HG02885 (cell line): ENCODE results near the gene HOMER2.
A peak's percentile ranks its signal among the peaks of the same experiment; 100 is the strongest.
"Not testable (repeated sequence)": the region's sequence is repeated elsewhere in the genome, so short reads cannot be mapped to it uniquely, and the experiment has no call there.

ENCODE experiments used
- ATAC-seq: cut with Tn5 transposase; IDR thresholded peaks from one replicate; pipeline ENCODE4 v1.9.1; 2021; ENCODE audit warnings: mild to moderate bottlenecking; ENCODE audit not compliant: unreplicated experiment, poor library complexity

Gene HOMER2

DNA sequence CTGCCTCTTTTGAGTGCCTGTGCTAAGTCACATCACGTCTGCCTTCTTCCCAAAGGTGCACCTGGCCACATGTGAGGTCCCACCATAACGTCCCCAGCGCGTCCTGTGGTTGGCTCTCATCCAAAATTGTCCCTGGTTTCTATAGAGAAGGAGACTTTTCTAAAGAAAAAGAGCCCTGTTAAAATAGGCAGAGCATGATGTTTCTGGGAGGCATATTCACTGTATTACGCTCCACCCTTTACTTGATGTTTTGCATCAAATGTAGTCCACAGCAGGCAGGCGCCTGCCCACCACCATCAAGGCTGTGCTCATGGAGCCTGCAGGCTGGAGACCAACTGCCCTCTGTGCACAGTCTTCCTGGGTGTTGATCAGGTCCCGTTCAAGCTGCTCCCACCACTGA lies 106.8 kb downstream of the HOMER2 start:
- ATAC-seq, result no peak

DNA sequence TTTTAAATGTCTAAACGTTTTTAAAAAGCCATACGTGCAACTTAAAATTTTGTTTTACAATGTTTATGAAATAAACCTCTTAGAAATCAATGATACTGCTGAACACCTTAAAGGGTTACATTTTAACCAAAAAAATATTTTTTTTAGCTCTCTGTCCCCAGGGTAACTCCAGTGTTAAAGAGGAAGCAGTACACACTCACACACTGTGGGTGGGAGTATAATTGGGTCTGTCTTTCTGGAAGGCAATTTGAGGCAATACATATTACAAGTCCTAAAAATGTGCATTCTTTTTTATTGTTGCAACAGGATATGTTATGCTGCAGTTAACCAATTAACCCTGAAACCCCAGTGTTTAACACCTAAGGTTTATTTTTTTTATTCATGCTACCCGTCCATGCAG lies 109.0 kb downstream of the HOMER2 start:
- ATAC-seq, result no peak

- no peak for ATAC-seq
These were observed 112.4 kb downstream of the HOMER2 start for GRCh38 chr15:82840166-82840565.

GRCh38 chr15:82839136-82839535 lies 113.4 kb downstream of the HOMER2 start:
- ATAC-seq, result no peak

DNA sequence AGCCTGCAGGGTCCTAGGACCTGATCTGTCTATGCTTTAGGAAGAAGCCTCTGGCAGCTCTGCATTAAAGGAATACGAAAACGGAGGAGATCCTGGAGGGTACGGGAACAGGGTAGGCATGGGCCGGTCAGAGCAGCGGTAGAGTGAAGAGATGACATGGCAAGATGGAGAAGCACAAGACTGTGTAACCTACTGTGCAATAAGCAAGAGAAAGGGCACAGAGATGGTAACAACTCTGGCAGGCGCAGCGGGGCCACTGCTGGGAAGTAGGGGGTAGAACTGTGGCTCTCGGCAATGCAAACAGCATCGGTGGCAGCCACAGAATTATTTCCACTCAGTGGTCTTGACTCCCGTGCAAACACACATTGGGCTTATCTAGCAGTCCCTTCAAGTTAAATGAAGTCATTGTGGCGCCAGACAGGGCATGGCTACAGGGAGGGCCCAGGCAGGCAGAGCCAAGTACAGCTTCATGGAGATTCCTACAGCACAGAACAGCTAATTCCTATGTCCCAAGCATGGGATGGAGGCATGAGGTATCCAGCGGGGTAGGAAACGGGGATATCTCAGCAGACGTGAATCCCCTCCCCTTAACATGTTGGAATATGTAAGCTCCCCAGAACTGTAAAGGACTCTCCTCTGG lies 114.3 kb downstream of the HOMER2 start:
- no peak for ATAC-seq

DNA sequence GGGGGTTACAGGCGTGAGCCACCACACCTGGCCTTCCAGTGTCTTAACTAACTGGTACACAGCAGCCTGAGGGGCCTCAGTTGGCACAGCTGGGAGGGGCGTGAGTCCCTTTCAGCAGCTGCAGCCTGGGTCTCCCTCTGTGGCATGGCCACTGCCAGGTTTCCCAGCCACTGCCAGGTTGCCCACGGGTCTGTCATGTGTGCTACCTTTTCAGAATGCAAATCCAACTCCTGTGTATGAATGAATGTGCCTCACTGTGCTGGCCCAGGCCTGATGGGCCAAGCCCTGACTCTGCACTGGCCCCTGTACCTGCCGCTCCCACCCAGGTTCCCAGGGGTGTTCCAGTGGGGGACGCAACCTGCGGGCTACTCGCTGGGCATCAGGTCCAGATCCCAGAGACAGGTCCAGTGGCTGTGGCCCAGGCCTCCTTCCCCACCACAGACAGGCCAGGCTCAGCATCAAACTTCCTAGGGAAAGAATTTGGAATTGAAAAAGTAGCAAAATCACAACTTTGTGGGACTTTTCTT lies 117.1 kb downstream of the HOMER2 start:
- no peak for ATAC-seq

DNA sequence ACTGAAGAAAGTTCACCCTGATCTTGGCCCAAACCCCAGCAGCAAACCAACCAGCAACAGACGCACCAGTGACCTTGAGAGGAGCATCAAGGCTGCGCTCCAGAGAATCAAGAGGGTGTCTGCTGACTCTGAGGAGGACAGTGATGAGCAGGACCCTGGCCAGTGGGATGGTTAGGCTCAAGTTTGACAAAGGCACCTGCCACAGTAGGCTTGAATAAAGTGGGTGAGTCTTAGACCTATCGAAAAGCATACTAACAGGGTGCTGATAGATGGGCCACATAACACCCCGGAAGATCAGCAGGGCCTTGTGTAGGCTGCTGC lies 119.2 kb downstream of the HOMER2 start:
- ATAC-seq, result no peak

DNA sequence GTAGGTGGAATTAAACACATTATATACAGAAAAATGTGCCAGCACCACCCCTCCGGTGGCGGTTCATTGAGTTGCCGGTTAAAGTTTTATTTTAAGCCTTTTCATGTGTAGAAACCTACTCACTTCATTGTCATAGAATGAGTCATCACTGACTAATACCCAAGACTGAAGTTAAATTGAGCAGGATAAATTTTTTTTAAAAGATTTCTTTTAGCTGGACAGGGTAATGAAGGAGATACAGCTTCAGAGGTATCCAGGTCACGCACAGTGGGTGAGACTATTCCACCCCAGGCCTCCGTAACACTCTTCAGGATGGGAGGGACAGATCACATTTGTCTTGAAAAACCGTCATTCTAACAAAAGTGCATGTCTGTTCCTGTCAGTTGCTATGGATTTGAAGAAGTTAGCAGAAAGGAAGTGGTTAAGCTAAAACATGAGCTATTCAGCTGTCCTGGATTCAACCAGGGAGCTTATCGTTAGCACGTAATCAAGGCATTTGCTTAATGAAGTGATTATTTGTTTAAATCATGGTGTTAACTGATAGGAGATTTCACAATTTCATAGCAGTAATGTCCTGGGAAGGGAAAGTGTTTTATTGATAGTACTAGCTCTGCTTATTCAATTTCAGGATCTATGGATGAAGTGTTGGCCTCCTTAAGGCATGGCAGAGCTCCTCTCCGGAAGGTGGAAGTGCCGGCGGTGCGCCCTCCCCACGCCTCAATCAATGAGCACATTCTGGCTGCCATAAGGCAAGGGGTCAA lies 119.7 kb downstream of the HOMER2 start:
- peak; percentile 78 for ATAC-seq

DNA sequence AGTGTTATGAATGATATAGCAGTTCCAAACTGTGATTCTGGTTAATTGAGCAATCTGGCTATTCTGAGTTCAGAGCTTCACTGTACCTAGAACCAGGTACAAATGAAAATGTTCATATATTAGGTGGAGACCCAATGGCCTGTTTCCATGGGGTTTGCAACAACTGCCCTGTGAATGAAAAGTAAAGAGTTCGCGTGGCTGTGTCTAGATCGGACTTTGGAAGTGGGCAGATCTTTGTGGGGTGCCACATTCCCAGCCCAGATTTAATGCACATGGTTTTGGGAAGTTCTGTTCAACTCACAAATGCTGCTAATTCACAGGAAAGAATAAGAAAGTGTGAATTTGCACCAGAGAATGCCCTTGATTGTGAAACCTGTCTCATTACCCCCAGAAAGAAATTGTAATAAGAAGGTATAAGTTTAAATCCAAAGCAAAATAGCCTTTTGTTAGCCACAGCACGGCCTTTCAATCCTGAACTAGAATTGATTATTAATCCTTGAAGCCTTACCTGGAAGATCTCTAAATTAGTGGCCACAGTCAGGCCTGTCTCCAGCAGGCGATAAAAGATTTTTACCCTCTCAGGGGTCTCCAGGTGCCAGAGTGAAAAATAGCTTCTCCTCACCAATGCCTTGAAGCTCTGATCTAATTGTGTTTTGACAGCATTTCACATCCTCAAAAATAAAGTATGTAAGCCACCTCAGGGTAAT lies 120.5 kb downstream of the HOMER2 start:
- ATAC-seq, result no peak

- no peak for ATAC-seq
These were observed 121.9 kb downstream of the HOMER2 start for GRCh38 chr15:82830427-82831173.

GRCh38 chr15:82829234-82829633 lies 123.3 kb downstream of the HOMER2 start:
- no peak for ATAC-seq

GRCh38 chr15:82828075-82828474 lies 124.4 kb downstream of the HOMER2 start:
- no peak for ATAC-seq

DNA sequence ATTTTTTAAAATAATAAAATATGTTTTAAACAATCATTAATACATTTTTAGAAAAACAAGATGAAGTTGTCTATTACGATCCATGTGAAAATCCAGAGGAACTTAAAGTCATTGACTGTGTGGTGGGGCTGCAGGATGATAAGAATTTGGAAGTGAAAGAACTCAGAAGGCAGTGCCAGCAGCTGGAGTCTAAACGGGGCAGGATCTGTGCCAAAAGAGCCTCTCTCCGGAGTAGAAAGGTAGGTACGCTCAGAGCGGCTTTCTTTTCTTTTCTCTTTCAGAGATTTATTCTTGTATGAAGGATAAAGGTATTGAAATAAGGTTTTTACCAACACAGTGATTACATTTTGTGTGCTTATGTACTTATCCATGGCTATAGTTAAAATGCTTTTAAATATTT lies 129.5 kb downstream of the HOMER2 start:
- no peak for ATAC-seq

GRCh38 chr15:82821851-82822250 lies 130.7 kb downstream of the HOMER2 start:
- not testable (repeated sequence) for ATAC-seq

DNA sequence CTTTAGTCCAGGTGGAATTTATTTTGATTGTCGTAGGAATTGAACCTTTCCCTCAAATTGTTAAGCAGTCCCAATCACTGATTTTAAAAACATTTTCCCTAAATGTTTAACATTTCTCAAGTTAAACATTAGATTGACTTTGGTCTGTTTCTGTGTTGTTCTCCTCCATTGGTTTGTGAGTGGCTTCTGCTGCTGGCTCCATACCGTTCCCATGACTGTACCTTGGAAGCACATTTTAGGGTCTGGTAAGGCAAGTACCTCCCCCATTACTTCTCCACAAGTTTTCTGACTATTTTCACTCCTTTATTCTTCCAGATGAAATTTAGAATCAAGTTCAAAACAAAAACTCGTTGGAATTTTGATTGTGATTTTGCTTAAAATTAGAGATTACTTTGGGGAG lies 131.1 kb downstream of the HOMER2 start:
- ATAC-seq, result not testable (repeated sequence)

DNA sequence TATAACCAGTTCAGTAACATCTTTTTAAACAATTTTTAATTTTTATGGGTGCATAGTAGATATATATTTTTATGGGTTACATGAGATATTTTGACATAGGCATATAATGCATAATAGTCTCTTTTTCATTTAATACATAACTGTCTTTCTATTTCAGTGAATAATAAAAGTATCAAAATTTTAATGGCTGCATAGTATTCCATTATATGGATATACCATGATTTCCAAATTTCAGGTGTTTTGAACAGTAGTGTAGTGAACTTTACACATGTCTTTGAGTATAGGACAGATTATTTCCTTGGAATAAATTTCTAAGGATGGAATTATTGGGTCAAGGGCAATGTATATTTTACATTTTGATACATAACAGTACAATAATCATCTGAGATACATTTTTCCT lies 132.4 kb downstream of the HOMER2 start:
- no peak for ATAC-seq

GRCh38 chr15:82812994-82813393 lies 139.5 kb downstream of the HOMER2 start:
- ATAC-seq, result no peak

DNA sequence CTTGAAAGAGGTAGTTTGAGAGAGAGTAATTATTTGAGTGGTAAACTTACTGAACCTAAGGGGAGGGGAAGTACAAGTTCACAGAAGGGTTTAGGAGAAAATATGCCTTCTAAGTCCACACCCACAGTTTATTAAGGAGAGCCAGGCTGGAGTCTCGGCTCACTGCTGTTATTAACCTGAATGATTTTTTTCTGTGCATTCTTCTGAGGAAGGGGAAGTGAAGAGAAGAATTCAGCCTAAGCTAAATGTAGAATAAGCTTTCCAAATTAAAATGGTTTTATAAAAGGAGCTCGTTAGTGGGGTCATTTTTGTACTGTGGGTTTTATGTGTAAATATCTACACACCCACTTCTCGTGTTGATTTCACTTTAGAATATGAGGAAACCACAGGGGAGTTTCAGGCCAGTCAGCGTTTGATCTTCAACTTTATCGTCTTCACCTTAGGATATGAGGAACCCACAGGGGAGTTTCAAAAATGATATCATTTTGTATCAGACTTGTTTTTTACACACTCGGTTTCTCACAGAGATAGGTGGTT lies 141.6 kb downstream of the HOMER2 start:
- no peak for ATAC-seq

GRCh38 chr15:82810061-82810889 lies 142.2 kb downstream of the HOMER2 start:
- ATAC-seq, result peak; percentile 30
